ENCODE measurements around the gene GPX4. TPM values are rescaled to one million over a fixed set of nuclear protein-coding genes. Genes with fewer than 3 reads are reported as not detected.

GPX4 gene
- total RNA-seq, 2 donors from 2014 or later, result 152 to 157 TPM

- DNase-seq (no peak), ATAC-seq (no peak)
- intact Hi-C loops (cut with DNase I), result no loop called here
- 95 to 96% methylated on average over 4 to 16 of the region's 18 CpGs for WGBS, 2 donors
- Histone ChIP-seq H3K27ac (no peak overlapping the region), H3K36me3 (replicated peaks in 1 of 2; ENCODE audit: insufficient read depth in 1 of 2, low read depth in 2 of 2) (peaks cover 8 to 10% of the 10 kb centered on the region in 2 donors), H3K27me3 (no peaks in the 10 kb centered on the region), H3K4me1 (peaks cover 27% of the 10 kb centered on the region), H3K4me3 (no peak overlapping the region), H3K9me3 (no peaks in the 10 kb centered on the region)
- TF ChIP-seq POLR2A (IDR thresholded peaks at IDR 0.05) (no peak), CTCF (IDR thresholded peaks at IDR 0.05) (no peak)
Measured at GRCh38 chr19:1129535-1129934, 25.7 kb downstream of the GPX4 start.

DNA sequence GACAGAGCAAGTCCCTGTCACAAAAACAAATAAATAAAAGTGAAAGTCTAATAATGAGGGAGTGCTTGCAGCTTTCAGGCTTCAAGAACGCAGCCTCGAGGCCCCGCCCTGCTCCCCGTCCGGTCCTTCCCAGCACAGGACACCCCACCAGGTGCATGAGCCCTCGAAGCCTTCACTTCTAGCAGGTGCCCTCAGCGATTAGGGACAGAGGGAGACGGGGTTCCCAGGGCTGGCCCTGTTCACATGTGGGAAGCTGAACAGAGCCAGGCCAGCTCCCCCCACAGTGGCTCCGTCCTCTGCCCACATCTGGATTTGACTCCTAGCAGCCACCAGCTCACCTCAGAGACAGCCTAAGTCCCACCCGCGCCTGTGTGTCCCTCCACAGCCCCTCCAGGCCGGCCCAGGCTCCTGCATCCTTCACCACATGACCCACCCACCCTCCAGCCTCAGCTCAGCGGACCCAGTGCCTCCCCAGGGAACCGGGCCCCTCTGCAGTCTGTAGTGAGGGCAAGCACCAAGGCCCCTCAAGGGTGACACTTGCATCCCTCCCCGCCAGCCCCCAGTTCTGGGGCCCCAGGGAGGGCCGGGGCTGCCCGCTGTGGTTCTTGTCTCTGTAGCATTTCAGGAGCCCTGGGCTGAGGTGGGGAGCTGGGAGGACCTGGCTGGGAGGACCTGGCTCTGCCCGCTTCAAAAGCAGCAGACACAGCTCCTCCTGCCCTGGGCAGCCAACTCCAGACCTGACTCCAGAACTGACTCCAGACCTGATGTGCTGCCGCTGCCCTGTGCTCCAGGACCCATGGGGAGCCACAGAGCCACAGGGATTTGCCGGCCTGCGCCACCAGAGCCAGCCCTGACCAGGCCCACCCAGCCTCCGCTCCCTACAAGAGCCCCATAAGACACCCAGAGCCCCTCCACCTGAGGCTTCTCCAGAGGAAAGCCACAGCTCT, 27.2 kb downstream of the GPX4 start:
- Histone ChIP-seq H3K27ac (peak overlapping the region in 3 of 4 donors; percentile 44 to 86 (median 79)), H3K9me3 (no peaks in the 10 kb centered on the region), H3K4me3 (no peak overlapping the region), H3K27me3 (no peaks in the 10 kb centered on the region), H3K4me1 (peaks cover 27% of the 10 kb centered on the region), H3K36me3 (replicated peaks in 1 of 2; ENCODE audit: insufficient read depth in 1 of 2, low read depth in 2 of 2) (peaks cover 8% of the 10 kb centered on the region in 2 donors)
- TF ChIP-seq CTCF (IDR thresholded peaks at IDR 0.05) (no peak), POLR2A (IDR thresholded peaks at IDR 0.05) (no peak)
- no peak for ATAC-seq
- 77 to 79% methylated on average over 10 to 22 of the region's 22 CpGs for WGBS, 2 donors
- intact Hi-C loops (cut with DNase I), result no loop called here
- DNase-seq, result no peak

DNA sequence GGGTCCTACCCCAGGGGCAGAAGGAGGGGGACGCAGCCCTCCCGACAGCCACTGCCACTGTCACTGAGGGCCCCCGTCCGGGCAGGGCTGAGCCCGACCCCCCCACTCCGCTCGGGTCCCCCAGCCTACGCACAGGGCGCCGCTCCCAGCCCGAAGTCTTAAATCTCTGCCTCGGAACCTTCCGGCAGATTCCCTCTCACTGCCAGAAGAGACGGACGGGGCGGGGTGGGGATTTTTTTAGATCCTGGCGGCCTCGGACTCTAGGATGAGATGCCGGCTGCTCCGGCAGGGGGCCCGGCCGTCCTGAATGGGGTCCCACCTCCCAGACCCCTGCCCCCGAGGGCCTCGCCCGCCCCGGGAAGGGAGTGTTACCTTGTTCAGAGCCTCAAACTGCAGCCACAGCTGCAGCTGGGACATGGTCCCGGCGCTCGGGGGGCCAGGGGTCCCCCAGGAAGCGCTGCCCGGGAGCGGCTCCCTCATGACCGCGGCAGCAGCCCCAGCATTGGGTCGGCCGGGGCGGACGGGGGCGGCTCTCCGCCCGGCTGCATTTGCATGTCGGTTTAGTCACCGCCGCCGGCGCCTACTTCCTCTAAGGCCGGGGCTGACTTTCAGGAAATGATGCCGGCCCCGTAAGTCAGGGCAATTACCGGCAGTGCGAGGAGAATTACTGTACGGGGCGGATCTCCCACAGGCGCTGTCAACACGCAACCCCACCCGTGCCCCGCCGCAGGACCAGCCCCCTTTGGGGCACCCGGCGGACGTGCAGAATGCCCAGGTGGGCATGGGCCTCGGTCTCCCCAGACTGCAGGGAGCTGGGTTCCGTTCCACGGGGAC, 28.1 kb downstream of the GPX4 start:
- peak overlapping the region; percentile 44 to 86 (median 70) for H3K27ac ChIP-seq
- H3K36me3 ChIP-seq (replicated peaks in 1 of 2; ENCODE audit: insufficient read depth in 1 of 2, low read depth in 2 of 2), result peaks cover 4 to 6% of the 10 kb centered on the region in 2 donors
- ATAC-seq (peak; percentile 58), DNase-seq (peak; percentile 51 to 85 (median 66))
- TF ChIP-seq POLR2A (IDR thresholded peaks at IDR 0.05), result peak in 2 of 3 donors; percentile 30 to 47
- no peak for TF ChIP-seq CTCF (IDR thresholded peaks at IDR 0.05)
- 48 to 89% methylated on average over 32 to 63 of the region's 64 CpGs for WGBS, 2 donors
- intact Hi-C loops (cut with DNase I), result no loop called here
- no peaks in the 10 kb centered on the region for H3K9me3 ChIP-seq
- H3K4me3 ChIP-seq, result no peak overlapping the region
- H3K27me3 ChIP-seq, result no peaks in the 10 kb centered on the region
- peaks cover 27% of the 10 kb centered on the region for H3K4me1 ChIP-seq

- Histone ChIP-seq H3K36me3 (replicated peaks in 1 of 2; ENCODE audit: insufficient read depth in 1 of 2, low read depth in 2 of 2) (peaks cover 0 to 1% of the 10 kb centered on the region in 2 donors), H3K4me3 (no peak overlapping the region), H3K4me1 (peaks cover 27% of the 10 kb centered on the region), H3K27ac (peak overlapping the region; percentile 44 to 86 (median 70)), H3K9me3 (no peaks in the 10 kb centered on the region), H3K27me3 (no peaks in the 10 kb centered on the region)
- intact Hi-C loops (cut with DNase I), result no loop called here
- DNase-seq (no peak), ATAC-seq (no peak)
- WGBS, 2 donors, result 66 to 94% methylated on average over 16 to 42 of the region's 48 CpGs
- TF ChIP-seq CTCF (IDR thresholded peaks at IDR 0.05) (no peak), POLR2A (IDR thresholded peaks at IDR 0.05) (no peak)
Measured at GRCh38 chr19:1132552-1133383, 29.0 kb downstream of the GPX4 start.

All from body of pancreas (tissue), 4 donors.